Ishikawa (cell line): ENCODE measurements around the gene B3GALT4.

ENCODE experiments used
- CEBPB ChIP-seq: IDR thresholded peaks from 2 replicates; pipeline ENCODE4 v1.6.1; 2012
- CREB1 ChIP-seq: IDR thresholded peaks from 2 replicates; pipeline ENCODE4 v1.6.1; 2012; ENCODE audit warnings: low read depth
- EGR1 ChIP-seq: IDR thresholded peaks from 2 replicates; pipeline ENCODE4 v1.6.1; 2012
- EP300 ChIP-seq: IDR thresholded peaks from 2 replicates; pipeline ENCODE4 v1.6.1; 2012; ENCODE audit warnings: borderline replicate concordance
- RAD21 ChIP-seq: IDR thresholded peaks from 2 replicates; pipeline ENCODE4 v1.6.1; 2012; ENCODE audit warnings: low read depth
- TAF1 ChIP-seq: IDR thresholded peaks from 2 replicates; pipeline ENCODE4 v1.6.1; 2012; ENCODE audit warnings: low read depth, mild to moderate bottlenecking
- TCF12 ChIP-seq: IDR thresholded peaks from 2 replicates; pipeline ENCODE4 v1.6.1; 2012; ENCODE audit warnings: low read depth
- TEAD4 ChIP-seq: IDR thresholded peaks from 2 replicates; pipeline ENCODE4 v1.6.1; 2012
- YY1 ChIP-seq: IDR thresholded peaks from 2 replicates; pipeline ENCODE4 v1.6.1; 2012; ENCODE audit warnings: low read depth
- ZBTB7A ChIP-seq: IDR thresholded peaks from 2 replicates; pipeline ENCODE4 v1.6.1; 2012; ENCODE audit warnings: low read depth
- TF ChIP-seq, protein P1 (sequence below): IDR thresholded peaks from 2 replicates; pipeline ENCODE4 v1.6.1; 2012
- TF ChIP-seq, protein P2 (sequence below): IDR thresholded peaks from 2 replicates; pipeline ENCODE4 v1.6.1; 2012
- TF ChIP-seq, protein P3 (sequence below): IDR thresholded peaks from 2 replicates; pipeline ENCODE4 v1.6.1; 2012; ENCODE audit warnings: low read depth, mild to moderate bottlenecking

DNA sequence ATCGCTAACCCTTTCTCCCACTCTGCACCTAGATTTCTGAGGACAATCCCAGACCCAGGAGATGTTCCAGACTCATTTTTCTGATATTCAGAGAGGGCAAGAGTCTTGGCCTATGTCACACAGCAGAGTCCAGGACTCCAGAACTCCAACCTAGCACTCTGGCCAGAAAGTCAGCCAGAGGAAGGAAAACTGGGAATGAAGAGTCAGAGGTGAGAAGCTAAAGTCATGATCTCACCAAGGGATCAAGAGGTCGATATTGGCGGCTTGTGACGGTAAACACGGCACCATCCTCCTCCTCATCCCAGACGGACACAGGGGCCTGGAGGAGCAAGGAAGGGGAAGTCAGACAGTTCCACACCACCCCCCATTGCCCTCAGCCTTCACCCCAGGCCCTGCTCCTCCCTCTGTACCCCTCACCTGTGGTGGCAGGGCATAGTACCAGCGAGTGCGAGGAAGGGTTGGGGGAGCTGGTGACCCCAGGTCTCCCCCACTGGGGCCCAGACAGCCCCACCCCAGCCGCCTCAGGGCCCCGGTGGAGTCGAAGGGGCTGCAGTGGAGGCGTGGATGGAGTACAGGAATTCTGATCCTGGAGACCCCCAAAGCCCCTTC lies 20.0 kb downstream of the B3GALT4 start:
- TF ChIP-seq EGR1 (no peak), ZBTB7A (no peak), EP300 (no peak), YY1 (no peak), TCF12 (no peak), CREB1 (no peak), RAD21 (no peak), CEBPB (no peak), TAF1 (no peak), TEAD4 (no peak)
- TF ChIP-seq, protein P1, sequence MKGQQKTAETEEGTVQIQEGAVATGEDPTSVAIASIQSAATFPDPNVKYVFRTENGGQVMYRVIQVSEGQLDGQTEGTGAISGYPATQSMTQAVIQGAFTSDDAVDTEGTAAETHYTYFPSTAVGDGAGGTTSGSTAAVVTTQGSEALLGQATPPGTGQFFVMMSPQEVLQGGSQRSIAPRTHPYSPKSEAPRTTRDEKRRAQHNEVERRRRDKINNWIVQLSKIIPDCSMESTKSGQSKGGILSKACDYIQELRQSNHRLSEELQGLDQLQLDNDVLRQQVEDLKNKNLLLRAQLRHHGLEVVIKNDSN: no peak
- TF ChIP-seq, protein P2, sequence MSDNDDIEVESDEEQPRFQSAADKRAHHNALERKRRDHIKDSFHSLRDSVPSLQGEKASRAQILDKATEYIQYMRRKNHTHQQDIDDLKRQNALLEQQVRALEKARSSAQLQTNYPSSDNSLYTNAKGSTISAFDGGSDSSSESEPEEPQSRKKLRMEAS: no peak
- TF ChIP-seq, protein P3, sequence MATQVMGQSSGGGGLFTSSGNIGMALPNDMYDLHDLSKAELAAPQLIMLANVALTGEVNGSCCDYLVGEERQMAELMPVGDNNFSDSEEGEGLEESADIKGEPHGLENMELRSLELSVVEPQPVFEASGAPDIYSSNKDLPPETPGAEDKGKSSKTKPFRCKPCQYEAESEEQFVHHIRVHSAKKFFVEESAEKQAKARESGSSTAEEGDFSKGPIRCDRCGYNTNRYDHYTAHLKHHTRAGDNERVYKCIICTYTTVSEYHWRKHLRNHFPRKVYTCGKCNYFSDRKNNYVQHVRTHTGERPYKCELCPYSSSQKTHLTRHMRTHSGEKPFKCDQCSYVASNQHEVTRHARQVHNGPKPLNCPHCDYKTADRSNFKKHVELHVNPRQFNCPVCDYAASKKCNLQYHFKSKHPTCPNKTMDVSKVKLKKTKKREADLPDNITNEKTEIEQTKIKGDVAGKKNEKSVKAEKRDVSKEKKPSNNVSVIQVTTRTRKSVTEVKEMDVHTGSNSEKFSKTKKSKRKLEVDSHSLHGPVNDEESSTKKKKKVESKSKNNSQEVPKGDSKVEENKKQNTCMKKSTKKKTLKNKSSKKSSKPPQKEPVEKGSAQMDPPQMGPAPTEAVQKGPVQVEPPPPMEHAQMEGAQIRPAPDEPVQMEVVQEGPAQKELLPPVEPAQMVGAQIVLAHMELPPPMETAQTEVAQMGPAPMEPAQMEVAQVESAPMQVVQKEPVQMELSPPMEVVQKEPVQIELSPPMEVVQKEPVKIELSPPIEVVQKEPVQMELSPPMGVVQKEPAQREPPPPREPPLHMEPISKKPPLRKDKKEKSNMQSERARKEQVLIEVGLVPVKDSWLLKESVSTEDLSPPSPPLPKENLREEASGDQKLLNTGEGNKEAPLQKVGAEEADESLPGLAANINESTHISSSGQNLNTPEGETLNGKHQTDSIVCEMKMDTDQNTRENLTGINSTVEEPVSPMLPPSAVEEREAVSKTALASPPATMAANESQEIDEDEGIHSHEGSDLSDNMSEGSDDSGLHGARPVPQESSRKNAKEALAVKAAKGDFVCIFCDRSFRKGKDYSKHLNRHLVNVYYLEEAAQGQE: no peak
